Measurements from ENCODE around the gene DBNDD1.

Gene DBNDD1

DNA sequence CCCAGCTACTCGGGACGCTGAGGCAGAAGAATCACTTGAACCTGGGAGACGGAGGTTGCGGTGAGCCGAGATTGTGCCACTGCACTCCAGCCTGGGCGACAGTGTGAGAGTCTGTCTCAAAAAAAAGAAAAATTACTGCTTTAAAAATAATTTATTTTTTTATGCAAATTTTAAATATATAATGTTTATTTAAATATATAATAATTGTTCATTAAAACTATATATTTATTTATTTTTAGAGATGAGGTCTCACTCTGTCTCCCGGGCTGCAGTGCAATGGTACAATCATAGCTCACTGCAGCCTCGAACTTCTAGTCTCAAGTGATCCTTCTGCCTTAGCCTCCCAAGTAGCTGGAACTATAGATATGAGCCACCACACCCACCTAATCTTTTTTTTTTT lies 15.2 kb upstream of the DBNDD1 start:
- DNase-seq, result no peak

DNA sequence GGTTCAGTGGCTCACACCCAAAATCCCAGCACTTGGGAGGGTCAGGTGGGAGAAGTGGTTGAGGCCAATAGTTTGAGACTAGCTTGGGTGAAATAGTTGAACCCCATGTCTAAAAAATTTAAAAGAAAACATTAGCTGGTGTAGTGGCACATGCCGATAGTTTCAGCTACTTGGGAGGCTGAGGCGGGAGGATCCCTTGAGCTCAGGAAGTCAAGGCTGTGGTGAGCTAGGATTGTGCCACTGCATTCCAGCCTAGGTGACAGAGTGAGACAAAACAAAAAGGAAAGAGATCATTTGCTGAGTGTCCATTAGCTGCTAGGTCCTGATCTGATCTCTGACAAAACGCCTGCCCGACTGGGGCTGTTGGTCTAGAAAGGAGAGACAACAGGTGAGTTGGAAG lies 14.1 kb upstream of the DBNDD1 start:
- DNase-seq, result no peak

DNA sequence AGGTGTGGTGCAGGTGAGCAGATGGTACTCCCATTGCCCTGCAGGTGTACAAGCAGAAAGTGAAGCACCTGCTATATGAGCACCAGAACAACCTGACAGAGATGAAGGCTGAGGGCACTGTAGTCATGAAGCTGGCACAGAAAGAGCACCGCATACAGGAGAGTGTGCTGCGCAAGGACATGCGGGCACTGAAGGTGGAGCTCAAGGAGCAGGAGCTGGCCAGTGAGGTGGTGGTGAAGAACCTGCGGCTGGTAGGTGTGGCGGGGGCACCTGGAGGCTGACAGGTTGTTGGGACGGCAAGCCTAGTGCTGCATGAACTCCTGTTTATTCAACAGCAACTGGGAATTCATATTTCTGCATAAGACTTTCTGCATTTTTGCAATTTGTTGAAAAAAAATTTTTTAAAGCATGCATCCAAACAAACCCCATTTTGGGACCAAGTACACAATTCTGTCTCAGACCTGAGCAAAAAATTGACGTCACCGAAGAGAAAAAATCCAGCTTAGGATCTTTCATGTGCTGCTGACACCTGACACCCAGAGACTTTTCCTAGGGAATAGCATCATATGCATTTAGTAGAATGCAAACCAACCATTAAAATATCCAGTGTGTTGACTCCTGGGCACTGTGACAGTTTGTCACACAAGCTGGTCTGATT lies 13.5 kb upstream of the DBNDD1 start:
- no peak for DNase-seq

DNA sequence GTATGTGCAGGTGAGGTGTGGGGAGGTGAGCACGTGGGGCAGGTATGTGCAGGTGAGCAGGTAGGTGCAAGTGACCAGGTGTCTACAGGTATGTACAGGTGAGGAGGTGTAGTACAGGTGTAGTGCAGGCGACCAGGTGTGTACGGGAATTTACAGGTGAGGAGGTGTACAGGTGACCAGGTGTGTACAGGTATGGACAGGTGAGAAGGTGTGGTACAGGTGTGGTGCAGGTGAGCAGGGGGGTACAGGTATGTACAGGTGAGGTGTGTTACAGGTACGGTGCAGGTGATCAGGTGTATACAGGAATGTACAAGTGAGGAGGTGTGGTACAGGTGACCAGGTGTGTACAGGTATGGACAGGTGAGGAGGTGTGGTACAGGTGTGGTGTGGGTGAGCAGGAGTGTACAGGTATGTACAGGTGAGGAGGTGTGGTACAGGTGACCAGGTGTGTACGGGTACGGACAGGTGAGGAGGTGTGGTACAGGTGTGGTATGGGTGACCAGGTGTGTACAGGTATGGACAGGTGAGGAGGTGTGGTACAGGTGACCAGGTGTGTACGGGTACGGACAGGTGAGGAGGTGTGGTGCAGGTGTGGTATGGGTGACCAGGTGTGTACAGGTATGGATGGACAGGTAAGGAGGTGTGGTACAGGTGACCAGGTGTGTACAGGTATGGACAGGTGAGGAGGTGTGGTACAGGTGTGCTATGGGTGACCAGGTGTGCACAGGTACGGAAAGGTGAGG lies 12.8 kb upstream of the DBNDD1 start:
- DNase-seq, result no peak

DNA sequence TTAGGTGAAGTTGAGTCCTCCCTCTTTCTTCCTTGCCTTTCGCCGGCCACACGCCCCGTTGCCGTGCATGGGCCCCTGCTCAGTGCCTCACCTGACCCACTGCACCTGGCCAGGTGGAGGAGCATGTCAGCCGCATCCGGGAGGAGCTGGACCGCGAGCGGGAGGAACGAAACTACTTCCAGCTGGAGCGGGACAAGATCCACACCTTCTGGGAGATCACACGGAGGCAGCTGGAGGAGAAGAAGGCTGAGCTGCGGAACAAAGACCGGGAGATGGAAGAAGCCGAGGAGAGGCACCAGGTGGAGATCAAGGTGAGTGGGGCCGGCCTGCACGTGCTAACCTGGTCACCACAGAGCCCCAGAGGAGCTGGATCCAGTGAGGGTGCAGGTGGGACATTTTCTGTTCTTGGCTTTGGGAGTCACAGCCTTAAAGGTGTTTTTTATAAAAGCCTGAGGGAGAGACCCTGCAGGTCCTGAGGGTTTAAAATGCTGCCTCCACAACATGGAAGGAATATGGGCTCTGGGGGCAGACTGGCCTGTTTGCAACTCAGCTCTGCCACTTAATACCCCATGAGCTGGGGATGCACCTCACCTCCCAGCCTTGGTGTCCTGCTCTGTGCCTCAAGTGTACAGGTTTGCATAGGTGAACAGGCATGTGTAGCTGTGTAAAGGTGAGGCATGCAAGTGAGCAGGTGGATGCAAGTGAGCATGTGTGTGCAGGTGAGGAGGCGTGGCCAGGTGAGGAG lies 12.1 kb upstream of the DBNDD1 start:
- DNase-seq, result no peak

DNA sequence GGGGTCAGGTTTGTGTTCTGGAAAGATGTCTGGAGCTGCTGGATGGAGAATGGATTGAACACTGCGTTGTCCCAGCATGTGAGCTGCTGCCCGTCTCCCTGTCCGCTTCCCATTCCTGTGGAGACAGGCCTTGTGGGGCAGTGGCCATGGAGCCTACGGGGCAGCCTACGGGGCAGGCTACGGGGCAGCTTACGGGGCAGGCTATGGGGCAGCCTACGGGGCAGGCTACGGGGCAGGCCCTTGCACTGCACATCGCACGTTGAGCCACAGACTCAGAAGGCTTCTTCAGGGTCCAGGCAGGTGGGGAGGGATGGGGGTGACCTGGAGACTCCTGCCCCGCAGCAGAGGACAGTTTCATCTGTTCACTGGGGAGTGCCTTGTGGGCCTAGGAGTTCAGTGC lies 9.7 kb upstream of the DBNDD1 start:
- no peak for DNase-seq

DNA sequence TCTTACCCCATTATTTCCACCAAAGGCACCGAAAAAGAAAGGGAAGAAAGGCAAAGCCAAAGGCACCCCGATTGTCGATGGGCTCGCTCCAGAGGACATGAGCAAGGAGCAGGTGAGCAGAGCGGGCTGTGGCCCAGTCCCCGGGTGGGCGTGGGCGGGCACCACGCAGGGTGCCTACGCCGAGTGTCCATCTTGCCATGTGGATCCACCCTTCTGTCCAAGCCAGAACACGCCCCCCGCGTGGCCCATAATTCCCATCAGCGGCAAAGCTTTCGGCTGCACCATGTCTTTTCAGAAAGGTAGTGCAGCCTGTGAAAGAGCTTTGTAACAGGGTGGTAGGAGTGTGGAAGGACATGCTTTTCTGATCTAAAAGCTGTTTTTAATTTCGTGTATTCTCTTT lies 8.4 kb upstream of the DBNDD1 start:
- no peak for DNase-seq

DNA sequence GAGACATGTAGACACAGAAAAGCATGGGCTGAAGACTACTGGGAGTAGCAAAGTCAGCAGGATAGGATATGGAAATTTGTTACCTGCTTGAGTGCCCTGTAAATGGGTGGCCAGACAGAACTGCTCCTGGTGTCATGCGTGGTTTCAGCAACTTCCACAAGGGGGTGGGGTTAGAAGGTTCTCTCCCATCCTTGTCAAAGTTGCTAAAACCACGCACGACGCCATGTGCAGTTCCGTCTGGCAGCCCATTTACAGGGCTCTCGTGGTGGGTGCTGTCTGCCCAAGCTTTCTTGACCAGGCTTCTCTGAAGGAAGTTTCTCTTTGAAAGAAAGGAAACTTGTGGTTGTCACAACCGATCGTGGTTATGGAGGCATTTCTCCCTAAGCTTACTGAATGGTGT lies 6.9 kb upstream of the DBNDD1 start:
- no peak for DNase-seq

DNA sequence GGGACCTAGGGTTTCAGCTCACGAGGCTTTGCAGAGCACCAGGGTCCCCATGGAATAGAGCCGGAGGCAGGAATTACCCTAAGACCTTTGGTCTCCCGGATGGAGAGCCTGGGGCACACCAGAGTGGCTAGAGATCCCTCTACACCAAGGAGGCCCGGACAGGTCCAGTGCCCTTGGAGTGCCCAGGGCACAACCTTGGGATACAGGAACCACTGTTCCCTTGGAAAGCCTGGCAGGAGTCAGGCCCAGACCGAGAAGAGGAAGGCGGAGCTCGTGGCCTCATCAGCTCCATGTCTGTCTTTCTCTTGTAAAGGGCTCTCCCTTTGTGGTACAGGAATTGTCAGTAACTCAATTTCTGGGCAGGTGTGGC lies 3.8 kb upstream of the DBNDD1 start:
- DNase-seq, result no peak

DNA sequence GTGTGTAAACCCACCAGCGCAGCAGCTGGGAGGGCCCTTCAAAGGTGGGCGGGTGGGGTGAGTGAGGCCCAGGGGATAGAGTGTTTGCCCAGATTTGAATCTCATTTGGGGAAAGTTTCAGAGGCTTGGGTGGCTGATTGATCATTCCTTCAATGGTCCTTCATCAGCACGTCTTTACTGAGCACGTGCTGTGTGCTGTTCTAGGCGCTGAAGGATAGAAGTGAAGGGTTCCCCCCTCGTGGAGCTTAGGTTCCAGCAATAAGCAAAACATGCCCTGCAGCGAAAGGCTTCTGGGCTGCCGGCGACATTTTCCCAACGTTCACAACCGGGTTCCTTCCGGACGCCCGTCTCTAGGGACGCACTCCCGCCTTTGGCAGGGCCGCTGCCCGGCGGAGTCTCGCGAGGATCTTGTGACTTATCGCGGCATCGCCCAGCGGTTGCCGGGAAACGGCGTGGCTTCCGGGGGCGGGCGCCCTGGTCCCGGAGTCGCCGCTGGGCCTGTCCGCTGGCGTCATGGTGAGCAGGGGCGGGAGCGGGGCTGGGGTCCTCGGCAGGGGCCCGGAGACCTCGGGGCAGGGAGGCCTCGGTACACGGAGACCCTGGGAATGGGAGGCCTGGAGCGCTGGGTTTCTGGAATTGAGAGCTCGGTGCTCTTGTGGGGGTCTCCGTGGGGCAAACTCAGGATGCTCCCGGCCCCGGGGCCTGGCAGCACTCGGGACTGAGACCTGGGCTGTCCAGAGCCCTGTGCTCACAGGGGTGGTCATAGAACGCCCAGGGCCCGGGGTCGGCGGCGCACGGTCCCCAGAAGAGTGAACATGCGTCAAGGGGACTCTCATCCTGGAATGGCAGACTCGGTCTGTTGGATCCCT lies 3.2 kb upstream of the DBNDD1 start:
- peak; percentile 88 to 91 for DNase-seq

DNA sequence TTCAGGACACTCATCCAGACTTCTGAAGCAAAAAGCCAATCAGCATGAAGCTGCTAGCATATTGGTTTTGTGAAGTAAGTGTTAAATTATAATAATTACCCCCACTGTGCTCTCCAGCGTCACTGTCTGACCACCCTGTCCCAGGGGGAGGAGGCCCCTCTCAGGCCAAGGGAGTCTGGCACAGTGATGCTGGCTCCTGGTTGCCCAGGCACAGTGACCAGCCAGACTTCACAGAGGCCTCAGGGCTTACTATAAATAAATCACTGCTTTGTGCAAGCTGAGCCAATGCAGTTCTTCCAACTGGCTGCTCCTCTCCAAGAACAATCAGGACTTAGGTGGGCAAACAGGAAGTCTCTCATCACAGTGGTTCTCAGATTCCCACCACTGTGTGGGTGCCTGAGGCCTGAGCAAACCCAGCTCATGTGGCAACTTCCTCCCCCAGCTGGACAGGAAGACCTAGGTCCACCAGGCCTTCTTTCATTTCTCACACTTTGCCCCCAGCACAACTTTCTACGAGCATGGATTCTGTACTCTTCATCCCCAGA lies 1.7 kb upstream of the DBNDD1 start:
- no peak for DNase-seq

DNA sequence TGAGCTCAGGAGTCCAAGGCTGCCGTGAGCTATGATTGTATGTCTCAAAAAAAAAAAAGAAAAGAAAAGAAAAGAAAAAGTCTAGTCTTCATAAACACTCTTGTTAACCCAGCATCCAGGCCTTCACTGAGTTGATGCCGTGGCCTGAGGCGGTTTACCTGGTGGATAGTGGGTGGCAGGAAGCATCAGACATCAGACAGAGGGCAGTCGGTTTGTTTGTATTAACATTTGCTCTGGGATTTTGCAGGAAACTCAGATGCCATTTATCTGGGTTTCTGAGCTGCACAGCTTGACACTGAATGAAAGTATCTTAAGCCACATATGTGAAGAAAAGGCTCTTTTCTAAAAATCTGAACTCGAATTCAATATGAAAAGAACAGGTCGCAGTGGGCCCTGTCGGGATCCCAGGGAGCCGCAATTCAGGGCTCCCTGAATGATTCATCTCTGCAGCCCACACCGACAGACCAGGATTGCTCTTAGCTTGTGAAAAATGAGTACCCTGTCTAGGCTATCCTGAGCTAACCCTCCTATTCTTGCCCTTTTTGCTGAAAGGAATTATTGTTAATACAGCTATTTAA lies 1.1 kb upstream of the DBNDD1 start:
- no peak for DNase-seq

DNA sequence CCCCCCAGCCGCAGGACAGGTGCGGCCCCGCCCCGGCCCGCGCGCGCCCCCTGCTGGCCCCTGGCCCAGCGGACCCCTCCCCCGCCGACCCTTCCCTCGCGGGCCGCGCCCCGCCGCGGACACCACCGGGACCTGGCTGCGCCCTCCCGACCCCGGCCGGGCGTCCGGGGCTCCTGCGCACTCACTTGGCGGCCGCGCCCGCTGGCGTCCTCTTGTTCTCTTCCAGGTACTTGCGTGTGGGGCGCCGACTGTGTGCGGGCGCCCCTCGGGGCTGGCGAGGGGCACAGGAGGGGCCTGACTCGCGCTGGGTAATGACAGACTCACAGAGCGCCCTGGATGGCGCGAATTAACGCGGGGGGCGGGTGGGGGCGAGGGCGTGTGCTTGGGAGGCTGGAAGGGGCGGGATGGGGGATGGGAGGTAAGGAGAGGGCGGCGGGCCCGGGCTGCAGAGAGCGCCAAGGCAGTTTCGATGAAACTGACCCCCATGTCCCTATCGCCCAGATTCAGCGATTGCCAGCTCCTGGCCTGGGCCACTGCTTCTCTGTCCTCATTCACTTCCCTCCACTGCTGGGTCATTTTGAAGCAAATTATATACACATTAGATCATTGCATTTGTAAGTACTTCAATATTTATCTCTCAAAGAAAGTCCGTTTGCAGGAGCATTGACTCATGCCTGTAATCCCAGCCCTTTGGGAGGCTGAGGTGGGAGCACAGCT lies 445 bp upstream of the DBNDD1 start:
- DNase-seq, result peak; percentile 52 to 56

DNA sequence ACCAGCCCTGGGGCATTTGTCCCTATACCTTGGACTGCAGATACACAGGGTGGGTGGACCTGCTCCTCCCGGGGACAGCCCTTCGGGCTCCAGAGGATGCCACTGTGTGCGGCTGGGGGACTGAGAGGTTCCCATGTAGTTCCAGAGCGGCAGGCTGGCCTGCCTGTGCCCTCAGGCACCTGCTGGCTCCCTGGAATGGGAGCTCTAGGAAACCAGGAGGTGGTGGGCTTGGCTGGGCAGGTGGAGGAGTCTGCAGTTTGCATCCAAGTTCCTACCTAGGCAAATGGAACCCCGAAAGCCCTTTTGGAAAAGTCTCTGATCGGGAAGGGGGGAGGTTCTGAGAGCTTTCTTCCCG lies 982 bp downstream of the DBNDD1 start:
- DNase-seq, result no peak

DNA sequence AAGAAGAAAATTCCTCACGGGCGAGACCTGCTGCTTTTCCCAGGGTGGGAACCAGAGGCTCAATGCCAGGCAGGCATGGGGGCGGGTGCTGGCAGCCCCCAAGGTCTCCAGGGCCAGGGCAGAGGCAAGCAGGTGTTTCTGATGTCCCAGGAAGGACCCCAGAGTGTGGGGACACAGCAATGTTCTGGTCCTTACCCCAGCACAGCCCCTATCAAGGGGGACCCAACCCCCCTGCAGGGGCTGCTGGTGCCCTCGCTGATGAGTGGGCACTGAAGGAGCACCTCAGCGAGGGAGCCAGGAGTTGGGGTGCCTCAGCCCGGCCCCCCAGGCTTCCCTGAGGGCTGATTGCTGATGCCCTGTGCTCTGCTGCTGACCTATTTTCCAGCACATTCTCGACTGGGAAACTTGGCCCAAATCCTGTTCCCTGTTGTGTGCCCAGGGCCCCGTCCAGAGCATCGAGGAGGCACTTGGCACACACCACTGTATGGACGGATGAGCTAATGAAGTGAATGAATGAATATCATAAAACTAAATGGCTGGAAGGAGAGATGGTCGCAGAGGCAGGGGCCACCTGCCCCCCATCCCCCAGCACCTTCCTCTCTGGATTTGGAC lies 2.8 kb downstream of the DBNDD1 start:
- DNase-seq, result no peak

DNA sequence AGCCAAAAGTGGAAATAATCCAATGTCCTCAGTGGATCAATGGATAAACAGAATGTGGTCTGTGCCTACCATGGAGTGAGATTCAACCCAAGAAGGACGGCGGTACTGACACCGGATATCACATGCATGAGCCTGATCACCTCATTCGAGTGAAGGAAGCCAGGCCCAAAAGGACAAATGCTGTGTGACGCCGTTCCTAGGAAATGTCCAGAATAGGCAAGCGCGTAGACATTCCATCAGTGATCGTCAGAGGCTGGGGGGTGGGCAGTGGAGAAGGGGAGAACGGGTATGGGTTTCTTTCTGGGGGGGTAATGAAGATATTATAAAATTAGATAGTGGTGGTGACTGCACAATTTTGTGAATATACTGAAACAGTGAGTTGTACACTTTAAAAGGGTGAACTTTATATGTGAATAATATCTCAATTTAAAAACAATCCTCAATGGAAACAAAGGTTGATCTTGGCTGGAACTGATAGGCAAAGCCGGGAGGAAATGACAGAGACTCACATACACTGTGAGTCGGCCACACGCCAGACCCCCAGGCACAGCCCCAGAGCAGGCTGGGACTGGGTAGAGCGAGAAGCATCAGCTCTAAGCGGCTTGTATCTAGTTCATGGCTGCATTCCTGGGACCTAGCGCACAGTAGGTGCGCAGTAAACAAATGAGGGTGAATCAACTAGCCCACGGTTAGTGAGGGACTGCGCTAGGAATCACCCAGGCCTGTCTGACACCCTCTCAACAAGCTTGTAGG lies 3.5 kb downstream of the DBNDD1 start:
- DNase-seq, result no peak

DNA sequence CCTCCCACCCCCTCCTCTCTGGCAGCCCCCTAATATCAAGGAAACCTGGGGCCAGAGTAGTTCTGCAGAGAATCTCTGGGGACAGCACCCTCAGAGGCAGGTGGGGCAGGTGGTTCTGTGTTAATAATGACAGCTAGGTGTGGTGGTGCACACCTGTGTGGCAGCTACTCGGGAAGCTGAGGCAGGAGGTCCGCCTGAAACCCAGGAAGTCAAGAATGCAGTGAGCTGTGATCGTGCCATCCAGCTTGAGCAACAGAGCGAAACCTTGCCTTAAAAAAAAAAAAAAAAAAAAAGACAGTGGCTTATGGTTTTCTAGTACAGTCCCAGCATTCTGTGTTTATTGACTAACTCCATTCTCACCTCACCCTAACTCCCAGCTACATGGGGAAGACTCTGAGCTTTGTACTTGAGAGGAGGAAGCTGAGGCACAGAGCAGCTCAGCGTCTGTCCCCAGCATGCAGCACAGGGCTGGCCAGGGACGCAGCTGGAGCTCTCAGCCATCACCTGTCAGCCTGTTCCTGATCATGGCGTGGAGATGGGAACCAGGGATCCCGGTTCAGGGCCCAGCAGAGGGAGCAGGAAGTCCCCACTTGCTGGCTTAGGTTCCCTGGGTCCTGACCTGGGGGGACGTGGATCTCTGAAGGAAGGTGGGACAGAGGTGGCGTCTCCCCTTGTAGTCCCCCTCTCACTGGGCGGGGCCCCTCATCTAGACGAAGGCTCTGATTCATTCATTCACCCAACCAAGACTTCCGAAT lies 6.1 kb downstream of the DBNDD1 start:
- no peak for DNase-seq

DNA sequence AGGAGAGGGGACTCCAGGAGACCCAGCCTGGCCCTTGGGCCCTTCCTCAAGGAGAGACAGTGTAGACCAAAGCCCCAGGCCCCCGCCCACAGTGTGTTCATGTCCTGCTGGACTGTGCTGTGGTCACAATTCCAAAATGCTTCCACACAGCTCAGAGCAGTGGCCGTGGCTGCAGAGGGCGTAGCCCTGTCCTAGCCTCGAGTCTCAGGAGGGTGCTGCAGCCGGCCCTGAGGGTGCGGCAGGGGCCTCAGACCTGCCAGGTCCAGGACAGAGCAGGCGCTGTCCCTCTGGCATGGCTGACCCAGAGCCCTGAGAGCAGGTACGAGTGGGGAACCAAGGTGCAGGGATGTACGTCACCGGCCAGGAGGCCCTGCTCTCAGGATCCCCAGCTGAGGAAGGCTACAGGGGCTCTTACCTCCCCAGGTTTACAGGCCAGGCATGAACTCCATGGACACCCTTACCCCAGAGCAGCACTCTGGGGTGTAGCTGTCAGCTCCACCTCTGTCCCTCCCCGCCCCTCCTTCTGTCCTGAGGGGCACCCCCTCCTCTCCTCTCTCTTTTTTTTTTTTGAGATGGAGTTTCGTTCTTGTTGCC lies 7.3 kb downstream of the DBNDD1 start:
- DNase-seq, result no peak

DNA sequence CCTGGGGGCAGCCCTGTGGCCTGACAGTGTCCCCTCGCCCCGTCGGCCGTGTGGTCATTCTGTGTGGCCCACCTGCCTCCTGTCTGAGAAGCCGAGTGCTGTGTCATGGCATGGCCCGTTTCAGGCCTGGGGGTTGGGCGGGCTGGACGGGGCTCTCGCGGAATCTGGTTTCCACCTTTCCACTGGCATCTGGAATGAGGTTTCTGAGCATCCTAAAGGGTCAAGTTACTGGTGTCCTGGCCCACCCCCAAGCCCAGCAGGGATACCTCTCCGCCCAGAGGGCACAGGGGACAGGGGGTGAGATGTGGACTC lies 7.8 kb downstream of the DBNDD1 start:
- no peak for DNase-seq

Data from activated T-cell treated with anti-CD3 and anti-CD28 coated beads, Interleukin-2, amount 50 U/mL, for 48 hours (primary cell).